ENCODE results near the gene PRR18. TPM values are rescaled to one million over a fixed set of nuclear protein-coding genes. Genes with fewer than 3 reads are reported as not detected.
A peak's percentile ranks its signal among the peaks of the same experiment; 100 is the strongest.

Gene PRR18
- total RNA-seq, 1 donor from 2014 or later, result under 0.01 TPM

DNA sequence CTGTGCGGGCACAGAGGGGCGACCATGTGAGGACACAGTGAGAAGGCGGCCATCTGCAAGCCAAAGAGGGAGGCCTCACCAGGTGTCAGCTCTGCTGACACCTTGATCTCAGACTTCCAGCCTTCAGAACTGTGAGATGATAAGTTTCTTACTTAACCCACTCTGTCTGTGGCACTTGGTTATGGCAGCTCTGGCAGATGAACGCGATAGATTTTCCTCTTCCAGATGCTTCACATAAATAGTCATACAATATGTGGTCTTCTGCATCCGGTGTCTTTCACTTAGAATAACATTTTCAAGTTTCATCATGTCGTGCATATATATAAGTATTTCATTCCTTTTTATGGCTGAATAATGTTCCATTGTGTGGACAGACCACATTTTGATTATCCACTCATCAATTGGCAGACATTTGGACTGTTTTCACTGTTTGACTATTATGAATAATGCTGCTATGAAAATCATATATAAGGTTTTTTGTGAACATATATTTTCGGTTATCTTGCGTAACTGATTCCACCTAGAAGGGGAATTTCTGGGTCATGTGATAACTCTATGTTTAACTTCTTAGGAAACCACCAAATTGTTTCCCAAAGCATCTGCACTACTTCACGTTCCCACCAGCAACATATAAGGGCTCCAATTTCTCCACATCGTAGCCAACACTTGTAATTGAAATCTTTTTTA is 30.2 kb downstream of the PRR18 start:
- H3K27me3 ChIP-seq (ENCODE audit: control insufficient read depth, insufficient read depth, low read length), result peaks cover 5% of the 10 kb centered on the region
- H3K36me3 ChIP-seq (ENCODE audit: control insufficient read depth, insufficient read depth, low read length), result no peaks in the 10 kb centered on the region
- no peak overlapping the region for H3K4me3 ChIP-seq (ENCODE audit: low read depth, low read length)
- TF ChIP-seq, protein P1, sequence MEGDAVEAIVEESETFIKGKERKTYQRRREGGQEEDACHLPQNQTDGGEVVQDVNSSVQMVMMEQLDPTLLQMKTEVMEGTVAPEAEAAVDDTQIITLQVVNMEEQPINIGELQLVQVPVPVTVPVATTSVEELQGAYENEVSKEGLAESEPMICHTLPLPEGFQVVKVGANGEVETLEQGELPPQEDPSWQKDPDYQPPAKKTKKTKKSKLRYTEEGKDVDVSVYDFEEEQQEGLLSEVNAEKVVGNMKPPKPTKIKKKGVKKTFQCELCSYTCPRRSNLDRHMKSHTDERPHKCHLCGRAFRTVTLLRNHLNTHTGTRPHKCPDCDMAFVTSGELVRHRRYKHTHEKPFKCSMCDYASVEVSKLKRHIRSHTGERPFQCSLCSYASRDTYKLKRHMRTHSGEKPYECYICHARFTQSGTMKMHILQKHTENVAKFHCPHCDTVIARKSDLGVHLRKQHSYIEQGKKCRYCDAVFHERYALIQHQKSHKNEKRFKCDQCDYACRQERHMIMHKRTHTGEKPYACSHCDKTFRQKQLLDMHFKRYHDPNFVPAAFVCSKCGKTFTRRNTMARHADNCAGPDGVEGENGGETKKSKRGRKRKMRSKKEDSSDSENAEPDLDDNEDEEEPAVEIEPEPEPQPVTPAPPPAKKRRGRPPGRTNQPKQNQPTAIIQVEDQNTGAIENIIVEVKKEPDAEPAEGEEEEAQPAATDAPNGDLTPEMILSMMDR (IDR thresholded peaks at IDR 0.05; ENCODE audit: insufficient read depth, low read length, severe bottlenecking), result no peak
- FAIRE-seq (no peak), DNase-seq (ENCODE audit: low read depth) (no peak)

DNA sequence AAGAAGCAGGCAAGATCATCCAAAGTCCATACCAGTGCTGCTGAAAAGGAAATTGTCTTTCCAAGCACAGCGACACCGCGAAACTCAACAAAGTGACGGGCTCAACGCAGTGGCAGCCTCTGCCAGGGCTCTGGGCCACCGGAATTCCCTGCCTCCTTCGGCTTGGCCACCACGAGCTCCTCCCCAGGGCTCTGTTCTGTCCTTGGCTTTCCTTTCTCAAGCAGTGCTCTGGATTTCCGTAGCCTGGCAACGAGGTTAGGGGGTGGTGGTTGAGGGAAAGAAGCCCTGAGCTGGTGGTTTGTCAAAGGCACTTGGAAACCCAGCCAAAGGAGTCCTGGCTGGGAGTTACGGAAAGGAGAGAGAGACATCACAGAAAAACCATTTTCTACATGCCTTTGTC is 31.2 kb downstream of the PRR18 start:
- Histone ChIP-seq H3K36me3 (ENCODE audit: control insufficient read depth, insufficient read depth, low read length) (no peaks in the 10 kb centered on the region), H3K27me3 (ENCODE audit: control insufficient read depth, insufficient read depth, low read length) (peaks cover 5% of the 10 kb centered on the region), H3K4me3 (ENCODE audit: low read depth, low read length) (no peak overlapping the region)
- TF ChIP-seq, protein P1 (IDR thresholded peaks at IDR 0.05; ENCODE audit: insufficient read depth, low read length, severe bottlenecking), result no peak
- no peak for FAIRE-seq
- no peak for DNase-seq (ENCODE audit: low read depth)

DNA sequence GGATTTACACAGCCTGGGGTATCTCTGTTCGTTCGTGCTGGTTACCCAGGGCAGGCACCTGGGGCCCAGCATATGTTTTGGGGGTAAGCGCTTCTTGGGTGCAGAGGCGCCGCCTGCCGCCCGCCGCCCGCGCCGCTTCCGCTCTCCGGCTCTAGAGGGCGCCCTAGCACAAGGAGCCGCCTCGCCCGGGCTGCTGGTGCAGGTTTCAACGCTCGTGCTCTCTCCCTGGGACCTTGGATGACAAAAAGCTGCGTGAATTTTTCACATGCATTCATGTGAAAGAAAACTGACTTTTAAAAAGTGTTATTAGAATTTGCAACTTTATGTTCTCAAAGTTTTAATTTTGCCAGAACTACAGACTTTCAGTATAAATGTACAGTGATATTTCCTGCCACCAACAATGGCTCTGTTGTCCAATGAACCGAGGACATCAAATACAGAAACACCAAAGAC is 32.5 kb downstream of the PRR18 start:
- DNase-seq (ENCODE audit: low read depth), result no peak
- TF ChIP-seq, protein P1 (IDR thresholded peaks at IDR 0.05; ENCODE audit: insufficient read depth, low read length, severe bottlenecking), result peak; percentile 98
- FAIRE-seq, result no peak

DNA sequence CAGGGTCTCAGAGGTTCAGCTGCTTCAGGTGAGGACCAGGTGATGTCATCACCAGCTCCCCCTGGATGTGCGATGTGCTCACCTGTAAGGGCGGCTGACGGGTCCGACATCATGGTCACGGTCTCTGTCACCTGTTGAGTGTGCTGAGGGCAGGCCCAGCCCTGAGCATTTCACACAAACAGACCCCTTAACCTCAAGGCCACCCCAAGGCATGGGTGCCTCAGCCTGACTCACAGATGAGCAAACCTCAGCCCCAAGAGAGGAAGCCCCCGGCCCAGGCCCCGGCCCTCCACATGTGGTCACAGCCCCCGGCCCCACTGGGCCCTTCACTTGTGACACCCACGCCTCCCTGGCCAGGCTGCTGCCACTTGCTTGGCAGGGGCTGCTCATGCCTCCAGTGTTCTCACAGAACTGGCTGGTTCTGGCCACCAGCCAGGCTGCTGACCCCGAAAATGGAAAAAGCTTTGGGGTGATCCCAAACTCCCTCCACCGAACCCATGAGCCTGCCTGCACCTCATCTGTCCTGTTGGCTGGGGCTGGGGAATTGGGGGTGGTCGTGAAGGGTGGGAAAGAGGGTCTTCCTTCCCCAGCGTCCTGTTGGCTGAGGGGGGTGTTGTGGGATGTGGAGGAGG is 33.3 kb downstream of the PRR18 start:
- FAIRE-seq (no peak), DNase-seq (ENCODE audit: low read depth) (no peak)
- Histone ChIP-seq H3K36me3 (ENCODE audit: control insufficient read depth, insufficient read depth, low read length) (no peaks in the 10 kb centered on the region), H3K27me3 (ENCODE audit: control insufficient read depth, insufficient read depth, low read length) (peaks cover 5% of the 10 kb centered on the region), H3K4me3 (ENCODE audit: low read depth, low read length) (no peak overlapping the region)
- TF ChIP-seq, protein P1 (IDR thresholded peaks at IDR 0.05; ENCODE audit: insufficient read depth, low read length, severe bottlenecking), result no peak

More for the DNA sequence above, 32.5 kb downstream of the PRR18 start:
- Histone ChIP-seq H3K36me3 (ENCODE audit: control insufficient read depth, insufficient read depth, low read length) (no peaks in the 10 kb centered on the region), H3K27me3 (ENCODE audit: control insufficient read depth, insufficient read depth, low read length) (peaks cover 5% of the 10 kb centered on the region), H3K4me3 (ENCODE audit: low read depth, low read length) (no peak overlapping the region)

DNA sequence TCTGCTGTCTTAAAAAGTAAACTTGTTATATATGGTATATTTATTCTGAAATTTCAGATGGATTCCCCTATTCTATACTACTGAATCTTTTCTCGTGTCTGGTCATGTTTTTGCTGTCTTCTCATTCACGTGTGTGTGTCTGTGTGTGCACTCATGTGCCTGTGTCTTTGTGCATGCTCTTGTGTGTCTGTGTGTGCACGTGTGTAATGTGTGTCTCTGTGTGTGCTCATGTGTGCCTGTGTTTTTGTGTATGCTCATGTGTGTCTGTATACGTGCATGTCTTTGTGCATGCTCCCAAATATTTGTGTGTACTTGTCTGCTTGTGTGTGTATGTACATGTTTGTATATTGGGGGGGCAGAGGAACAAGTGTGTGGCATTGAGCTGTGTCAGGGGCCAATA is 34.0 kb downstream of the PRR18 start:
- no peak overlapping the region for H3K4me3 ChIP-seq (ENCODE audit: low read depth, low read length)
- TF ChIP-seq, protein P1 (IDR thresholded peaks at IDR 0.05; ENCODE audit: insufficient read depth, low read length, severe bottlenecking), result no peak
- FAIRE-seq (no peak), DNase-seq (ENCODE audit: low read depth) (no peak)
- no peaks in the 10 kb centered on the region for H3K36me3 ChIP-seq (ENCODE audit: control insufficient read depth, insufficient read depth, low read length)
- H3K27me3 ChIP-seq (ENCODE audit: control insufficient read depth, insufficient read depth, low read length), result peaks cover 5% of the 10 kb centered on the region
